Adipose tissue (tissue), 3 donors: ENCODE measurements around the gene KCNN3. TPM values are rescaled to one million over a fixed set of nuclear protein-coding genes. Genes with fewer than 3 reads are reported as not detected.
"Not testable (repeated sequence)": the region's sequence is repeated elsewhere in the genome, so short reads cannot be mapped to it uniquely, and the experiment has no call there.

ENCODE experiments used
- H3K27ac ChIP-seq: one replicate; pipeline ENCODE4 v1.5.1; 2013; ENCODE audit warnings: low read depth, low read length
- WGBS, 3 donors: extraction: QIAGEN DNeasy Blood & Tissue Kit; methylation state at CpG; one replicate each; pipeline ENCODE4 v1.1.7; 2013; 5-methylcytosine and 5-hydroxymethylcytosine counted together
- polyA plus RNA-seq, 3 donors: library from polyadenylated mRNA; stranded (reverse); fragments of 200-250 nt; gene quantifications; one replicate each; pipeline ENCODE4 v1.2.3, GENCODE V29; 2013
- donor health status: healthy with polysubstance abuse.
- donor health status: Bipolar disorder and iron deficiency.
- donor health status: healthy.

The KCNN3 gene
- polyA plus RNA-seq: under 1 TPM; 0.14 to 0.67 (median 0.40) TPM

GRCh38 chr1:154870115-154870571 lies at the start of gene KCNN3:
TSS of gene KCNN3 (minus strand) at chr1:154870281. CDS start at chr1:154869964, 317 bp downstream.
- 1 to 2% (median 2%) methylated on average over 17 of the region's 17 CpGs for WGBS, 3 donors
- H3K27ac ChIP-seq: no peak within 1 kb of the TSS

GRCh38 chr1:154913273-154913672 lies 43.2 kb upstream of the KCNN3 start:
- H3K27ac ChIP-seq: no peak overlapping the region
- WGBS, 3 donors: 83 to 92% (median 91%) methylated on average over 3 of the region's 3 CpGs

- 79 to 89% (median 85%) methylated on average over 2 of the region's 2 CpGs for WGBS, 3 donors
- no peak overlapping the region for H3K27ac ChIP-seq
These were observed 42.7 kb upstream of the KCNN3 start for GRCh38 chr1:154912755-154913154.

- no peak overlapping the region for H3K27ac ChIP-seq
- WGBS, 3 donors: 86 to 90% (median 87%) methylated on average over 8 of the region's 8 CpGs
These were observed 41.8 kb upstream of the KCNN3 start for GRCh38 chr1:154911691-154912550.

- 87 to 96% (median 94%) methylated on average over 5 of the region's 5 CpGs for WGBS, 3 donors
- H3K27ac ChIP-seq: no peak overlapping the region
These were observed 40.8 kb upstream of the KCNN3 start for GRCh38 chr1:154910851-154911250.

- no peak overlapping the region for H3K27ac ChIP-seq
- WGBS, 3 donors: 88 to 93% (median 88%) methylated on average over 5 of the region's 5 CpGs
These were observed 38.9 kb upstream of the KCNN3 start for GRCh38 chr1:154908937-154909336.

GRCh38 chr1:154908129-154908528 lies 38.0 kb upstream of the KCNN3 start:
- 60 to 67% (median 66%) methylated on average over 3 of the region's 3 CpGs for WGBS, 3 donors
- not testable (repeated sequence) for H3K27ac ChIP-seq

- WGBS, 3 donors: 79 to 83% (median 79%) methylated on average over 7 of the region's 7 CpGs
- no peak overlapping the region for H3K27ac ChIP-seq
These were observed 36.6 kb upstream of the KCNN3 start for GRCh38 chr1:154906621-154907081.

- 42 to 58% (median 45%) methylated on average over 3 of the region's 3 CpGs for WGBS, 3 donors
- no peak overlapping the region for H3K27ac ChIP-seq
These were observed 33.0 kb upstream of the KCNN3 start for GRCh38 chr1:154902938-154903566.

GRCh38 chr1:154901591-154901990 lies 31.5 kb upstream of the KCNN3 start:
- H3K27ac ChIP-seq: no peak overlapping the region
- WGBS, 3 donors: 53 to 100% (median 97%) methylated on average over 1 of the region's 1 CpG

GRCh38 chr1:154899041-154899440 lies 29.0 kb upstream of the KCNN3 start:
- no peak overlapping the region for H3K27ac ChIP-seq
- 92 to 94% (median 93%) methylated on average over 6 of the region's 6 CpGs for WGBS, 3 donors

GRCh38 chr1:154896771-154897286 lies 26.7 kb upstream of the KCNN3 start:
- no peak overlapping the region for H3K27ac ChIP-seq
- WGBS, 3 donors: 72 to 77% (median 72%) methylated on average over 10 of the region's 10 CpGs

- H3K27ac ChIP-seq: no peak overlapping the region
- 52 to 59% (median 55%) methylated on average over 7 of the region's 7 CpGs for WGBS, 3 donors
These were observed 25.7 kb upstream of the KCNN3 start for GRCh38 chr1:154895798-154896197.

GRCh38 chr1:154891452-154891851 lies 21.4 kb upstream of the KCNN3 start:
- H3K27ac ChIP-seq: no peak overlapping the region
- WGBS, 3 donors: 40 to 69% (median 46%) methylated on average over 1 of the region's 1 CpG

- WGBS, 3 donors: 72 to 86% (median 85%) methylated on average over 7 of the region's 7 CpGs
These were observed 18.7 kb upstream of the KCNN3 start for GRCh38 chr1:154888757-154889156.

GRCh38 chr1:154886281-154887015 lies 16.4 kb upstream of the KCNN3 start:
- no peak overlapping the region for H3K27ac ChIP-seq
- 57 to 62% (median 61%) methylated on average over 5 of the region's 5 CpGs for WGBS, 3 donors

More at GRCh38 chr1:154888757-154889156, 18.7 kb upstream of the KCNN3 start:
- no peak overlapping the region for H3K27ac ChIP-seq

GRCh38 chr1:154884869-154885701 lies 15.0 kb upstream of the KCNN3 start:
- WGBS, 3 donors: 48 to 58% (median 53%) methylated on average over 6 of the region's 6 CpGs
- no peak overlapping the region for H3K27ac ChIP-seq
